GM11168 (cell line): ENCODE measurements around the gene DHX38.

Experiments used
- in situ Hi-C: fragments of 300-500 bp; cut with MboI; formaldehyde crosslinking; loops from one replicate; pipeline ENCODE4 v1.12.0; 2022; ENCODE audit warnings: low sequenced_read_pairs; ENCODE audit not compliant: unreplicated experiment

The DHX38 gene

DNA sequence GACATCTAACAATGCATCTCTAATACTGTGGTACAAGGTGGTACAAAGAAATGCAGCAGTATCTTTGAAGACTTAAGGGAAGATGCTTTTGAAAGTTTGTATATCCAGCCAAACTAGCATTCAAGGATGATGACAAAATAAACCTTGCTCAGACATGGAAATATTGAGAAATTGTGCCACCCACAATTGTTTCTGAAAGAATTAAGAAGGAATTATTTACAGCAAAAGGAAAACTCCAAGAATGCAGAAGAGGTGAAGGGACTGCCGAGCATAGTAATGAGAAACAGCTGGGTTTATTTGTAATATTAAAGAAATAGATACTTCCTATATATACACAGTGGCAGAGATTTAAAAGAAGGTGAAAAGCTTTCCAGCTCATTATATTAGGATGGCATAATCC is 48.8 kb downstream of the DHX38 start:
- in situ Hi-C loops = loop anchor here (25.0 kb wide), 1 partner anchor 1045 kb away; no protein-coding TSS in a partner anchor

DNA sequence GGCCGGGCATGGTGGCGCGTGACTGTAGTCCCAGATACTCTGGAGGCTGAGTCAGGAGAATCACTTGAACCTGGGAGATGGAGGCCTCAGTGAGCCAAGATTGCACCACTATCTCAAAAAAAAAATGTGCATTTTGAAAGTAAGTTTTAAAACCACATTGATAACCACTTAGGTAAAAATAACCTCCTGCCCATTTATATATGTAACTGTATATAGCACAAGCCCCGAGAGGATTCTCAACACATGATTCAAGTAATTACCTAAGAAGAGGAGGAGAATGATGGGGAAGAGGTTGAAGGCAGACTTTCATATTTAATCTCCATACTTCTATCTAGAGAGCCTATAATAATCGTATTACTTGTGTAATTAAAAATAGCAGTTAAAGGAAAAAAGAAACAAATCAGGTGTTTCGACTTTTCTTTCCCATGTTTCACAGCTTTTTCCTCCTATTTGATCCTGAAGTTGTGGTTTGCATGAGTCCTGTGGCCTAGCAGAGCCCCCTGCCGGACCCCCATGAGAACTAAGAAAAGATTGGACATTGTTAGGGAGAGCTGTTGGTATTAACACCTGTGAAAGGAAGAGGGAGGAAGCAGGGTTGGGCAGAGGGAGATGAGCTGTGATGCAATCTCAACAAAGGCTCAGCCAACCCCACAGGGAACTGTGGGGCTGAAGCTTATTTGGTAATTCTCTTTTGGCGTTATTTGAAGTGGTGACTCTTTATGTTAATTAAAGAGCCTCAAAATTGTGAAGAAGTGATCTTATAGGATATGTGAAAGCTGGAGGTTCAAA is 56.2 kb downstream of the DHX38 start:
- in situ Hi-C loops = loop anchor here (25.0 kb wide), 1 partner anchor 1037 kb away; no protein-coding TSS in a partner anchor

DNA sequence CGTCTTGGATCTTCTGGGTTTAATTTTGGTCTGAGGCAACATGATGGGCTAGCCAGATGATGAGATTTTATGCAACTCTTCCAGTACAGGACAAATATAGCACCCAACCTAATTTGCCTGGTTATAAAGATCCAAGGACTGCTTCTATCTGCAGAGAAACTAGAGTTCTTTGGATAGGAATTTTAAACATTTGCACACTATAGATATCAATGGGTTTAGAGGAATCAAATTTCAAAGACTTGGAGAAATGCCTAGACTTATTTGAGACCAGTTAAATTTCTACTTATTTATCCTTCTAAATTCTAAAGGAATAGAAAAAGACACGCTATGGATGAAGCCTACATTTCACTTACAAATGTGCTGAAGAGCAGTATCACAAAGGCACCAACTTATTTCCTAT is 65.7 kb downstream of the DHX38 start:
- in situ Hi-C loops = no loop called here

DNA sequence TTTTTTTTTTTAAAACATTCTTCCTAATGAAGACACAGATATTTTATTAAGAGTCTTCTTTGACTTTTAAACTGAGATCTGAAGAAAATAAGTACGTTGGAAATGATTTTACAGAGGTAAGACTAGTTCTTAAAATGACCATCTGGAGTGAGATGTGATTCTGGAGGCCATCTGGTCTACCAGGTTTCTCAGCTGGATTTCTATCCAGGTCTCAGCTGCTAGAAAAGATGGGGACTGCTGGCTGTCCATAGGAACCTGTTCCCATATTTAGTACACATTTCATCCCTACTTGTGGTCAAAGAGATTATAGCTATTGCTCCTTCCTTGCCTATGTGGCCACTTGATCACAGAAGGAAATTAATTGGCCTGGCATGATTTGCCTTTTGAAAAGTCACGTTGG is 66.2 kb downstream of the DHX38 start:
- in situ Hi-C loops = no loop called here

DNA sequence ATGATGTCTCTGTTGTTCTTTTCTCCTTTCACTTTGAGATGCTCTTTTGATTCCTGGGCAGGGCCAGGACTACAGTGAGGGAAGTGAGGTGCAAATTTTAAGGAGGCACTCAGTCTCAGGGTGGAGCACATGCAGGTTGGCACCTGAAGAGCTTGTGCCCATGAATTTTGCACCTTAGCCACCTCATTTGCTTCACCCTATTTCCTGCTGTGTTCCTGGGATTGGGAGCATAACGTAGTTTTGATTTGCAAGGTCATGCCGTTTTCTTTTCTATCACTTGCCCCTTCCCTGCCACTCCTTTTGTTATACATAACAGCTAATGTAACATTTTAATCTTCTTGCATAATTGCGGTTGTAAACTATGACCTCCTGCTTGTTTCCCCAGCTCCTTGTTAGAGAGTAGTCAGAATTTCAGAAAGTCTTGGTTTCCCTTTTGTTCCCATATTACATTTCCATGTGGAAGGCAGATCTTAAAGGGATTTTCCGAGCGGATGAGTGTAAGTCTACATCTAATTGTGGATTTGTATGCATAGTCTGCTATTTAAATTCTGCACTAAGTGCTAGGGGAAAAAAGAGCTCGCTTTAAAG is 68.6 kb downstream of the DHX38 start:
- in situ Hi-C loops = no loop called here
